Thoracic aorta (tissue), 2 donors: ENCODE measurements around the gene LRPAP1. TPM values are rescaled to one million over a fixed set of nuclear protein-coding genes. Genes with fewer than 3 reads are reported as not detected.

Experiments
- ATAC-seq: fragments of 150-250 bp; one replicate; pipeline ENCODE4 v1.8.0; 2017; ENCODE audit warnings: low read depth; ENCODE audit not compliant: insufficient number of reproducible peaks, low FRiP score
- DNase-seq: peaks from one replicate; pipeline ENCODE4 v3.0.0-alpha.2; 2020; ENCODE audit warnings: low spot score
- H3K27ac ChIP-seq, 2 donors: fragments of 200-600 bp; sonication (generic); 1 replicate in 1 of 2; 2 replicates in 1 of 2; pipeline ENCODE4 v1.5.1; 2016; ENCODE audit warnings: mild to moderate bottlenecking in 2 of 2, moderate library complexity in 2 of 2
- H3K27me3 ChIP-seq: fragments of 200-600 bp; sonication (generic); replicated peaks from 2 replicates; pipeline ENCODE4 v1.6.0; 2016; ENCODE audit warnings: mild to moderate bottlenecking; ENCODE audit not compliant: insufficient read depth
- H3K36me3 ChIP-seq: fragments of 200-600 bp; sonication (generic); one replicate; pipeline ENCODE4 v1.5.1; 2016
- H3K4me1 ChIP-seq, 2 donors: fragments of 200-600 bp; sonication (generic); 1 replicate in 1 of 2; 2 replicates in 1 of 2; pipeline versions ENCODE4 v1.5.1 to v1.6.0; 2016; ENCODE audit warnings: low read depth in 2 of 2, mild to moderate bottlenecking in 1 of 2; ENCODE audit not compliant: control insufficient read depth in 1 of 2
- H3K4me3 ChIP-seq: fragments of 200-600 bp; sonication (generic); 2 replicates; pipeline ENCODE4 v1.5.1; 2016; ENCODE audit warnings: mild to moderate bottlenecking
- H3K9me3 ChIP-seq: fragments of 200-600 bp; sonication (generic); 2 replicates; pipeline ENCODE4 v1.5.1; 2016
- CTCF ChIP-seq: fragments of 200-600 bp; sonication (generic); IDR thresholded peaks from one replicate; pipeline ENCODE4 v1.5.1; 2019; ENCODE audit warnings: antibody characterized with exemption
- total RNA-seq, 2 donors: library from RNA; depleted of rRNA; stranded (reverse); fragments of >200 nt; gene quantifications; one replicate each; pipeline versions ENCODE4 v1.1.0 to v1.2.3, GENCODE V29; 2016

Gene LRPAP1
- total RNA-seq, 2 donors from 2014 or later: 155 to 263 TPM

GRCh38 chr4:3525532-3526430 lies 6.4 kb downstream of the LRPAP1 start:
- H3K27me3 ChIP-seq: no peaks in the 10 kb centered on the region
- peaks cover 39% of the 10 kb centered on the region for H3K36me3 ChIP-seq
- H3K4me1 ChIP-seq: peaks cover 2 to 18% of the 10 kb centered on the region in 2 donors
- no peak for TF ChIP-seq CTCF
- no peaks in the 10 kb centered on the region for H3K9me3 ChIP-seq
- no peak for DNase-seq
- H3K4me3 ChIP-seq: no peak overlapping the region
- no peak for ATAC-seq
- no peak overlapping the region for H3K27ac ChIP-seq

GRCh38 chr4:3524920-3525319 lies 7.3 kb downstream of the LRPAP1 start:
- no peak for TF ChIP-seq CTCF
- Histone ChIP-seq H3K27me3 (no peaks in the 10 kb centered on the region), H3K4me3 (no peak overlapping the region), H3K9me3 (no peaks in the 10 kb centered on the region), H3K27ac (no peak overlapping the region), H3K4me1 (peaks cover 0 to 9% of the 10 kb centered on the region in 2 donors), H3K36me3 (peaks cover 46% of the 10 kb centered on the region)
- no peak for ATAC-seq
- DNase-seq: no peak

GRCh38 chr4:3524349-3524748 lies 7.9 kb downstream of the LRPAP1 start:
- no peak for TF ChIP-seq CTCF
- ATAC-seq (no peak), DNase-seq (no peak)
- H3K4me1 ChIP-seq: peaks cover 0 to 4% of the 10 kb centered on the region in 2 donors
- no peak overlapping the region for H3K4me3 ChIP-seq
- H3K36me3 ChIP-seq: peaks cover 50% of the 10 kb centered on the region
- no peaks in the 10 kb centered on the region for H3K27me3 ChIP-seq
- no peaks in the 10 kb centered on the region for H3K9me3 ChIP-seq
- H3K27ac ChIP-seq: no peak overlapping the region

- Histone ChIP-seq H3K4me3 (no peak overlapping the region), H3K27me3 (no peaks in the 10 kb centered on the region), H3K4me1 (no peaks in the 10 kb centered on the region), H3K9me3 (no peaks in the 10 kb centered on the region), H3K27ac (no peak overlapping the region), H3K36me3 (peaks cover 57% of the 10 kb centered on the region)
- TF ChIP-seq CTCF: no peak
- ATAC-seq (no peak), DNase-seq (no peak)
These were observed 8.5 kb downstream of the LRPAP1 start for GRCh38 chr4:3523628-3524221.

- Histone ChIP-seq H3K4me3 (no peak overlapping the region), H3K9me3 (no peaks in the 10 kb centered on the region), H3K27ac (no peak overlapping the region), H3K36me3 (peaks cover 61% of the 10 kb centered on the region), H3K27me3 (no peaks in the 10 kb centered on the region), H3K4me1 (no peaks in the 10 kb centered on the region)
- ATAC-seq (no peak), DNase-seq (no peak)
- TF ChIP-seq CTCF: no peak
These were observed 9.0 kb downstream of the LRPAP1 start for GRCh38 chr4:3523146-3523627.
